Breast epithelium (tissue), 3 donors: ENCODE results near the gene PLEKHO2.

Experiments used
- POLR2A ChIP-seq: fragments of 450-650 bp; IDR thresholded peaks from one replicate; pipeline ENCODE4 v1.6.1; 2016; ENCODE audit warnings: antibody characterized with exemption, mild to moderate bottlenecking, moderate library complexity
- TF ChIP-seq, protein P1 (sequence below), 3 donors: fragments of 450-650 bp; IDR thresholded peaks; one replicate each; pipeline ENCODE4 v1.5.1; 2016 to 2017; ENCODE audit warnings: antibody characterized with exemption in 3 of 3, mild to moderate bottlenecking in 3 of 3, moderate library complexity in 3 of 3

DNA sequence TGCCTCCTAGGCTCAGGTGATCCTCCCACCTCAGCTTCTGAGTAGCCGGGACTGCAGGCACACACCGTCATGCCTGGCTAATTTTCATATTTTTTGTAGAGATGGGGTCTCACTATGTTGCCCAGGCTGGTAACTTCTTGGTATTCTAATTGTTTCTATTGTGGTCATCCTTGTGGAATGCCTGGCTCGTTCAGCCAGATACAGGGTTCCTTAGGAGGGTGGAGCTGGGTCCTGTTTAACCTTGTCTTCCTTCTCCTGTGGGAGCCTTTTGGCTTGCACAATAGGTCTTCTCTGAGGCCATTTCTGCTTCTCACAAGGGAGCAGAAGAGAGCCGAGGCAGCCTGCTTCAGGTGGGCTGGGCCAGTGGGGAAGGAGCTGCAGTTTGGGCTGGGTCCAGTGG, 15.7 kb downstream of the PLEKHO2 start:
- TF ChIP-seq, protein P1, sequence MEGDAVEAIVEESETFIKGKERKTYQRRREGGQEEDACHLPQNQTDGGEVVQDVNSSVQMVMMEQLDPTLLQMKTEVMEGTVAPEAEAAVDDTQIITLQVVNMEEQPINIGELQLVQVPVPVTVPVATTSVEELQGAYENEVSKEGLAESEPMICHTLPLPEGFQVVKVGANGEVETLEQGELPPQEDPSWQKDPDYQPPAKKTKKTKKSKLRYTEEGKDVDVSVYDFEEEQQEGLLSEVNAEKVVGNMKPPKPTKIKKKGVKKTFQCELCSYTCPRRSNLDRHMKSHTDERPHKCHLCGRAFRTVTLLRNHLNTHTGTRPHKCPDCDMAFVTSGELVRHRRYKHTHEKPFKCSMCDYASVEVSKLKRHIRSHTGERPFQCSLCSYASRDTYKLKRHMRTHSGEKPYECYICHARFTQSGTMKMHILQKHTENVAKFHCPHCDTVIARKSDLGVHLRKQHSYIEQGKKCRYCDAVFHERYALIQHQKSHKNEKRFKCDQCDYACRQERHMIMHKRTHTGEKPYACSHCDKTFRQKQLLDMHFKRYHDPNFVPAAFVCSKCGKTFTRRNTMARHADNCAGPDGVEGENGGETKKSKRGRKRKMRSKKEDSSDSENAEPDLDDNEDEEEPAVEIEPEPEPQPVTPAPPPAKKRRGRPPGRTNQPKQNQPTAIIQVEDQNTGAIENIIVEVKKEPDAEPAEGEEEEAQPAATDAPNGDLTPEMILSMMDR (IDR thresholded peaks at IDR 0.05): no peak
- TF ChIP-seq POLR2A: no peak
